Cerebellar cortex (tissue), 1 donor: ENCODE measurements around the gene UBE2L5.
A peak's percentile ranks its signal among the peaks of the same experiment; 100 is the strongest.

Experiments used
- DNase-seq: peaks from one replicate; pipeline ENCODE4 v3.0.0-alpha.2; 2015; ENCODE audit warnings: low spot score

Gene UBE2L5

DNA sequence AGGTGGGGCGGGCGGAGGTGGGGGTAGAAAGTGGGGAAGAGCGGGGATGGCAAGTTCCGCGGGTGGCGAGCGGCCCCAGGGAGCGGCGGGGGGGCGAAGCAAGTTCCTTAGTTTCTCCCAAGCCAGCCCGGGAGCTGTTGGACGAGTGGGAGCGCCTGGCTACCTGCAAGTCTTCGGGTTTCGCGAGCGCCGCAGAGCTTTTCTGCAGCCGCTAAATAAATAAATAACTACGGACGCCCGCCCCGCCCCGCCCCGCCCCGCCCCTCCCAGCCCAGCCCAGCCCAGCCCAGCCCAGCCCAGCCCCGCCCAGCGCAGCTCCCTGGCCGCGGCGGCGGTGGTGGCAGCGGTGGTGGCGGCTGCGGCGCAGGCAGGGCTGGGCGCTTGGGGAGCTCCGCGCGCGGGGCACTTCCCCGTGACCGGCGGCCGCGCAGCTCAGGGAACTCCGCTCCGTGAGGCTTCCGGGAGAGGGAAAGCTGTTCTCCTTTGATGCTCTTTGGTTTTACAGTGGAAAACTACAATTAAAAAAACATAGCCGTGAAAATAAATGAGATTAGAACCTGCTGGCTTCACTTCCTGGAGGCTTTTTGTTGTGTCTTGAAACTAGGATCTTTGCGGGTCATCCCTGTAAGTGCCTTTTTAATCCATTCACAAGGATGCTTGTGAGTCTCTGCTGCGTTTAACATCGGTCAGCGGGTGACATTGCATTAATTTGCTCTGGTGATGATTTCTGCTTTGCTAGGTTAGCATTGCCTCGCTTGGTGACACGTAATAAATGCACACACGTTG lies at the start of gene UBE2L5:
Gene UBE2L5 (plus strand): TSS at position 440 of the 786 bp plus-strand sequence. CDS start 5,498 bp downstream, outside the sequence.
- DNase-seq, result peak; percentile 85

- DNase-seq, result no peak
These were observed 48.6 kb upstream of the UBE2L5 start for GRCh38 chr13:30373727-30374126.

- no peak for DNase-seq
These were observed 46.9 kb upstream of the UBE2L5 start for GRCh38 chr13:30375265-30375835.

GRCh38 chr13:30376426-30377311 lies 45.6 kb upstream of the UBE2L5 start:
- DNase-seq, result no peak

- no peak for DNase-seq
These were observed 45.0 kb upstream of the UBE2L5 start for GRCh38 chr13:30377312-30377685.

GRCh38 chr13:30378191-30378590 lies 44.1 kb upstream of the UBE2L5 start:
- no peak for DNase-seq

DNA sequence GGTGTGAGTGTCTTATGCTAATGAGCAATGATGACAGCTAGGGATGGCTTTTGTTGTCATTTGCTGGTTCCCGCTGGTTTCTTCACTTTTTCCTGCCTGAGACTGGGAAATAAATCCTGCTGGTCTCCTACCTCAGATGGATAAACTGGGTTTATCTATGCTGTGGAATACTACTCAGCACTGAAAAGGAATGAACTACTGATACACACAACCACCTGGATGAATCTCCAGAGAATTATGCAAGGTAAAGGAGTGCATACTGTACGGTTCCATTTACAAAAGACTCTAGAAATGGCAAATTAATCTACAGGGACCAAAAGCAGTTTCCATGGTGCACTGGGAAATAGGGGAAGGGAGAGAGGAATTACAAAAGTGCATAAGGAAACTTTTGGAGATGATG lies 41.2 kb upstream of the UBE2L5 start:
- no peak for DNase-seq

DNA sequence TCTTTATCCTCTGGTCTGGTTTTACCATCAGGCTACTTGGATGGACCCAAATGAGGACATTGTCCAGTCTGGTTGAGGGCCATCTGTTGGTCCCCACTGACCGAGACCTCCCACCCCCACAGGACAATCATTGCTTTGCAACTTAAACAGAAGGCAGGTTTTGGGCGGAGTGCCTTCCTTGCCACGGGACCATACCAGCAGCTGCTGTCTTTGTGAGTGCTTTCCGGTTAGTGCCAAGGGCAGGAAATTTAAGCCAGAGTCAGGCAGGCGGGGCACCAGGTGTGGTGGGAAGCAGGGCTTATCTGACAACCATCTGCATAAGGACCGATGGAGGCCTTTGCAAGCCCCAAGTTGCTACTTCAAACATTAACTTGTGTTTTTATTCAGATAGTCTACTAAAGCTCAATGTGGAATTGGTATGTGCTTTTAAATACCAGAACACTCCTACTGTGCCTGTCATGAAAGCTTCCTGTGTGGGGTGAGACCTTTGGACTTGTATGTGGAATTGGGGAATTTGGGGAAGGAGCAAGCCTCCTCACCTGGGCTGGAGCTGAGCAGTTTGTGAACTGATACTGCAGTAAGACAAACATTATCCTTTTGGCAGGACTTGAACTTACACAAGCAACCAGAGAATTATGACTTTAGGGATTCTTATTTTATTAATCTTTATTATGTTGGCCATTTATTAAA lies 39.3 kb upstream of the UBE2L5 start:
- DNase-seq, result no peak

DNA sequence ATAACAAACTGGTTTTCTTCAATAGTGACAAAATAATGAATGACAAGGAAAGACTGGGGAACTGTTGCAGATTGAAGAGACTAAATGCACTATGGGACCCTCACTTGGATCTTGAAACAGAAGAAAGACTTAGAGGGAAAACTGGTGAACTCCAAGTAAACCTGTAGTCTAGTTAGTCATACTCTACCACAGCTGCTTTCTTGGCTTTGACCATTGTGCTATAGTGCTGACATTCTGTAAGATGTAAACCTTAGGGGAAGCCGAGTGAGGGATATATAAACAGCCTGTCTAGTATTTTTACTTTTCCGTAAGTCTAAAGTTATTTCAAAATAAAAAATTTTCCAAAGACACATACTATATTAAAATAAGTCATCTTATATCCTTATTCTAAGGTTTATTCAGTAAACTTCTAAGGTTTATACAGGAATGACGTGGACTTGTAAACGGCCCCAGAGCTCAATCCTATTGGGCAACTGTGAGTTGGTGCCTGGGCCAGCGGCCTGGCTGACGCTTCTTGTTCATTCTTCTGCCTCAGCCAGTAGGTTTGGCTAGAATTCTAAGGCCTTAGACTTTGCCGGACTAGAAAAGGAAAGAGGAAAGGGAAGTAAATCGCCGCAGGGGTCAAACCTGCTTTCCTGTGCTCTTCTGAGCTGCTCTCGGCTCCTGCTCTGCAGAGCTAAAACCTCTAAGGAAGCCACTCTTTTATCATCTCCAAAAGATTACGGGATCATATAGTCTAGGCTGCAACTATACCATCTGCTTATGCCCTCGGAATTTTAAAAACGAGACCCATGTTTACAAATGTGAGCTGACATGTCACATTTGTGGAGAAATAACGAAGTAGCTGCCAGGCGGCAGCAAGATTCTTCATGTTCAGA lies 33.6 kb upstream of the UBE2L5 start:
- DNase-seq, result no peak

- no peak for DNase-seq
These were observed 30.2 kb upstream of the UBE2L5 start for GRCh38 chr13:30391956-30392680.

DNA sequence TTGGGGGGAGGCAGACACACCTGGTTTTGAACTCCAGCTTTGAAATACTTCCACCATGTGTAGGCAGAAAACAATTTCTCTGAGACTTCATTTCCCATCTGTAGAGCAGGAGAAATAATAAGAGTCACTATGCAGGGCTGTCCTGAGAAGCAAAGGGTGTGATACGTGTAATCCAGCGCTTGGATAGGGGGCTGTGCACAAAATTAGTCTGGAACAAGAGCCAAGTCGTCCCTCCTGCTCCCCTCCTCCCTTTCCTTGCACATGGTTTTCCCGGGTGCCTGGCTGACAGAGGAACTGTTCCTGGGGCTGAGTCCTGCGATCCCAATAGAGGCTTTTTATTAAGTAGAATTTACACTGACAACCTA lies 29.6 kb upstream of the UBE2L5 start:
- DNase-seq, result no peak

GRCh38 chr13:30394751-30395191 lies 27.5 kb upstream of the UBE2L5 start:
- DNase-seq, result no peak

- peak; percentile 68 for DNase-seq
These were observed 26.8 kb upstream of the UBE2L5 start for GRCh38 chr13:30395192-30396158.

GRCh38 chr13:30396434-30397075 lies 25.7 kb upstream of the UBE2L5 start:
- DNase-seq, result no peak

- DNase-seq, result no peak
These were observed 23.7 kb upstream of the UBE2L5 start for GRCh38 chr13:30398601-30399072.

DNA sequence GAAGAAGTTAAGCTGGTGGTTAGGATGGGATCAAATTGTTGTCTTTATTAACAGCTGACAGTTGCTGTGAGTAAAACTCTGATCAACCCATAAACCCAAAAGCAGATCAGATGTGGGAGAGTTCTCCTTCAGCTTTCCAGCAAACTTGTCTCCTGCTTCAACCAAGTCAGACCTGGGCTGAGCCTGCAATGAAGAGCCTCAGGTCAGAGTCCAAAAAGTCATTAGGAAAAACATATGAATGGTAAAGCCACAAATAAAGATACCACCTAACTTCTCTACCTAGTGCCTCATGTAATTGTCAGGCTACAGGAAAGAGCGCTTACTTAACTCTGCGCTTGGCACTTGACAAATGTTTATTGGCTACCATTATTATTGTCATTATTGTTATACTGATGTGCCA lies 21.9 kb upstream of the UBE2L5 start:
- DNase-seq, result no peak

- no peak for DNase-seq
These were observed 20.9 kb upstream of the UBE2L5 start for GRCh38 chr13:30401347-30401746.

DNA sequence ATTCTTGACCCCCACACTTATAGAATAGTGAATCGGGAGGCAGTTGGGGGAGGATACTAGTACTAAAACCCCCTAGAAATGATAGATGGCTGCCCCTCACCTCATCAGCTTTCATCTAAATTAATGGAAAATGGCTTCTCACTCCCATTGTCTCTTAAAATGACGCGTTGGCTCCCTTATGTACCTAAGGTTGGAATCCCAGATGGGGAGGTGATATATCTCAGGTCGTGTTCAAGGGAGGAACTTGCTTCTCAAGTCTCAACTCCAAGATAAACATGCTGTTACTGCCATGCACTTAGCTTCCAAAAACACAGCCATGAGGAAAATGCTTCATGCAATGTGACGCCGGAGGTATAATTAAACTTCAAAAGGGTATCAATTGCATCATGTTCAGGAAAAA lies 18.8 kb upstream of the UBE2L5 start:
- DNase-seq, result no peak

DNA sequence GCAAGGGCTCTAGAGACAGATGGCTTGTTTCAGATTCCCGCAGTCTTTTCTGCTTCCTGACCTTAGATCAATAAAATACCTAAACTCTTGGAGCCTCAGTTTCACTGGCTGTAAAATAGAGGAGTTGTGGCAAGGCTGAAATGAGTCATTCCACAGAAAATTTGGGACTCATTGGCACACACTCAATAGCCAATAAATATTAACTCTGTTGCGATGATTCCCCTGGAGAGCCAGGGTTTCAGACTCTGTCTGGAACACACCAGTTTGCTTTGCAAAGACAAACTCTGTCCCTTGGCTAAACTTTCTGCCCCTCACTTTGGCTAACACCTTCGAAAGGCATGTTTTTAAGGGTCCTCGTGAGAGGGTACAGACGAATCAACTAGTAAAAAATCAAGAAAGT lies 18.1 kb upstream of the UBE2L5 start:
- no peak for DNase-seq
